ENCODE results near the gene ARPC1B. TPM values are rescaled to one million over a fixed set of nuclear protein-coding genes. Genes with fewer than 3 reads are reported as not detected.

ARPC1B gene
- total and polyA plus RNA-seq, 2 of the 8 experiments (the other 6 are each of a cell fraction or from before 2014, with no cell fraction given), result 64.5 to 115 TPM

- Histone ChIP-seq H3K23me2 (ENCODE audit: low read depth, low read length) (0 out of 2 replicates have a peak, but pooled peaks cover 6% of the 10 kb centered on the region), H2BK5ac (ENCODE audit: low read depth, low read length) (no peak overlapping the region; the same call in 1 of the 2 replicates), H3K18ac (ENCODE audit: extremely low read depth, low read length) (no peak overlapping the region), H2AFZ (ENCODE audit: low read length) (no peak overlapping the region), H3K9ac (replicated peaks in 1 of 4; ENCODE audit: extremely low read depth in 1 of 4, low read depth in 3 of 4, low read length in 3 of 4) (no peak overlapping the region), H3K4ac (replicated peaks; ENCODE audit: insufficient read length, low read depth, low read length) (no peak overlapping the region), H2BK120ac (replicated peaks; ENCODE audit: low read depth, low read length) (no peak overlapping the region), H3K27ac (ENCODE audit: low read depth, low read length) (no peak overlapping the region), H4K5ac (ENCODE audit: insufficient read length, low read depth, low read length) (no peak overlapping the region), H4K8ac (ENCODE audit: extremely low read depth, insufficient read depth, low read length) (no peak overlapping the region), H3K56ac (replicated peaks; ENCODE audit: insufficient read length, low read depth, low read length) (no peak overlapping the region), H3K27me3 (replicated peaks in 1 of 4; ENCODE audit: control insufficient read depth in 3 of 4, extremely low read depth in 1 of 4, insufficient read depth in 3 of 4, low read length in 3 of 4) (no peaks in the 10 kb centered on the region), H2AK5ac (ENCODE audit: low read depth, low read length) (no peak overlapping the region), H4K91ac (replicated peaks; ENCODE audit: insufficient read length, low read length) (no peak overlapping the region), H2BK12ac (ENCODE audit: low read depth, low read length) (no peak overlapping the region), H3K4me3 (ENCODE audit: extremely low read depth in 1 of 4, insufficient read depth in 2 of 4, low read depth in 3 of 4, low read length in 4 of 4) (no peak overlapping the region), H3K79me2 (ENCODE audit: control insufficient read depth in 1 of 2, insufficient read depth in 2 of 2, low read length in 2 of 2) (no peaks in the 10 kb centered on the region), H2BK20ac (ENCODE audit: low read length) (no peak overlapping the region), H3K79me1 (ENCODE audit: low read depth, low read length) (no peaks in the 10 kb centered on the region), H3K14ac (ENCODE audit: insufficient read length) (no peak overlapping the region), H3K36me3 (ENCODE audit: control insufficient read depth in 2 of 4, insufficient read depth in 4 of 4, low read length in 3 of 4) (peaks cover 0 to 2% (median 1%) of the 10 kb centered on the region in 4 experiments; a peak in 4 of 8 replicates), H3K23ac (ENCODE audit: insufficient read length) (no peak overlapping the region), H4K20me1 (replicated peaks in 1 of 2; ENCODE audit: control insufficient read depth in 1 of 2, insufficient read depth in 2 of 2, low read length in 2 of 2) (peaks cover 0 to 2% of the 10 kb centered on the region in 2 experiments), H3K9me3 (ENCODE audit: insufficient read depth in 2 of 2, low read depth in 1 of 2, low read length in 1 of 2) (no peaks in the 10 kb centered on the region), H3K4me2 (ENCODE audit: insufficient read depth in 1 of 2, low read depth in 2 of 2, low read length in 2 of 2) (no peak overlapping the region), H3K4me1 (replicated peaks in 1 of 4; ENCODE audit: control insufficient read depth in 3 of 4, insufficient read depth in 4 of 4, low read length in 3 of 4) (peaks cover 0 to 9% (median 5%) of the 10 kb centered on the region in 4 experiments; a peak in 6 of 7 replicates), H2BK15ac (ENCODE audit: low read length) (no peak overlapping the region)
- POLR2A ChIA-PET (ENCODE audit: partially characterized antibody), result interaction anchor here (0.6 to 4.1 kb wide), 5 partner anchors 10 to 279 kb away, joined by 3 to 18 read pairs (median 3); partner anchors contain the start of genes BUD31 and PDAP1
- DNase-seq (ENCODE audit: low read depth in 1 of 2, low spot score in 2 of 2), result no peak
- no peak for FAIRE-seq
- 83% methylated on average over 8 of the region's 9 CpGs; no CpG with 5 or more reads in 1 of the 2 experiments for WGBS, 2 experiments (ENCODE audit: extremely low coverage in 1 of 2, insufficient coverage in 1 of 2, insufficient read length in 1 of 2, insufficient replicate concordance in 2 of 2, low coverage in 1 of 2, low lambda C conversion rate in 2 of 2, missing lambda C conversion rate in 1 of 2)
- CTCF ChIA-PET (ENCODE audit: partially characterized antibody), result interaction anchor here (0.6 to 1.2 kb wide), 4 partner anchors 10 to 542 kb away, joined by 3 to 4 read pairs (median 3); no protein-coding TSS in a partner anchor
- TF ChIP-seq YY1 (IDR thresholded peaks at IDR 0.05; ENCODE audit: low read depth, low read length) (no peak), POU5F1 (IDR thresholded peaks at IDR 0.05; ENCODE audit: low read depth, low read length) (no peak), SP4 (IDR thresholded peaks at IDR 0.05; ENCODE audit: low read length) (no peak), ATF2 (IDR thresholded peaks at IDR 0.05; ENCODE audit: low read length) (no peak), KDM1A (IDR thresholded peaks at IDR 0.05; ENCODE audit: borderline replicate concordance, low read length) (no peak), BRCA1 (IDR thresholded peaks at IDR 0.05; ENCODE audit: low read depth, low read length) (no peak), GTF2F1 (IDR thresholded peaks at IDR 0.05; ENCODE audit: borderline replicate concordance, low read depth, low read length) (no peak), NRF1 (IDR thresholded peaks at IDR 0.05; ENCODE audit: low read depth, low read length) (no peak), HDAC6 (IDR thresholded peaks at IDR 0.05; ENCODE audit: low read depth, low read length) (no peak), CEBPB (IDR thresholded peaks at IDR 0.05; ENCODE audit: low read depth, low read length) (no peak)
- TF ChIP-seq, protein P1, sequence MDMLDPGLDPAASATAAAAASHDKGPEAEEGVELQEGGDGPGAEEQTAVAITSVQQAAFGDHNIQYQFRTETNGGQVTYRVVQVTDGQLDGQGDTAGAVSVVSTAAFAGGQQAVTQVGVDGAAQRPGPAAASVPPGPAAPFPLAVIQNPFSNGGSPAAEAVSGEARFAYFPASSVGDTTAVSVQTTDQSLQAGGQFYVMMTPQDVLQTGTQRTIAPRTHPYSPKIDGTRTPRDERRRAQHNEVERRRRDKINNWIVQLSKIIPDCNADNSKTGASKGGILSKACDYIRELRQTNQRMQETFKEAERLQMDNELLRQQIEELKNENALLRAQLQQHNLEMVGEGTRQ (IDR thresholded peaks at IDR 0.05; ENCODE audit: low read length), result no peak
These were observed 4.7 kb upstream of the ARPC1B start for GRCh38 chr7:99369767-99370391.

Measured in H1 (cell line).